ENCODE data around the gene JAM3.
"Not testable (repeated sequence)": the region's sequence is repeated elsewhere in the genome, so short reads cannot be mapped to it uniquely, and the experiment has no call there.

Gene JAM3

DNA sequence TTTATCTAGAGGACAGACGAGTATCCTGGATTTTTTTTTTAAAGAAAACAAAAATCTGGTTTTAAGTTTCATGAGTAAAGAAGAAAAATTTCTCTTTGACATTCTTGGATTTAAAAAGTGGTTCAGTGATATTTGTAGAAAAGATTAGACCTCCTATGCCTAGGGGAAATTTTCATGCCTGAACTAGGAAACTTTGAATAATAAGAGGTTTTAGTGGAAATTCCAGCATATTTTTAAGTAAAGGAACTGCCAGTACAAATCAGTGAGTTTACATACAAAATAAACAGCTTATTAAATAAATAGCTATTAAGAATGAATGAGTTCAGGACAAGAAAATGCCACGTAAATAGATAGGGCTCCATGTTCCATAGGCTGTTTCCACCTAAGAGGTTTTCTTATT, 17.5 kb downstream of the JAM3 start:
- no peak overlapping the region for H3K27ac Mint-ChIP-seq
- ATAC-seq = no peak
- no peak for DNase-seq
- H3K27me3 Mint-ChIP-seq = peaks cover 2% of the 10 kb centered on the region
- H3K9me3 Mint-ChIP-seq = no peaks in the 10 kb centered on the region
- peaks cover 2% of the 10 kb centered on the region for H3K4me1 Mint-ChIP-seq
- H3K36me3 Mint-ChIP-seq (ENCODE audit: low read depth) = peaks cover 10% of the 10 kb centered on the region
- no peak overlapping the region for H3K4me3 Mint-ChIP-seq

DNA sequence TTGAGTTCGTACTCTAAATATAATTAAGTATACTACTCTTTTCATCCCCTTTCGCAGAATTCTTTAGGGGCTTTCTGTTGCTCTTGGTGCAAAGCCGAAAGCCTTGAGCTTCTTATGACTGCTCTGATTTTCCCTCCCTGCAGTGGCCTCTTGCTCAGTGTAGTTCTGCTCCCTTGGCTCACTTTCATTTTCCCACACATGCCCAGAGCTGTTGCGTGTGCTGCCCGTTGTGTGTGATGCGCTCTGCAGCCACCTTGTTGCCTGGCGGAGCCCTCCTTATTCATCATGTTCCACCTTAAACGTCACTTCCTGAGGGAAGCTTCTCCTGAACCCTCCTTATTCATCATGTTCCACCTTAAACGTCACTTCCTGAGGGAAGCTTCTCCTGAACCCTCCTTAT, 23.1 kb downstream of the JAM3 start:
- peak; percentile 57 for ATAC-seq
- not testable (repeated sequence) for H3K4me3 Mint-ChIP-seq; H3K27ac Mint-ChIP-seq; H3K9me3 Mint-ChIP-seq; H3K27me3 Mint-ChIP-seq; H3K36me3 Mint-ChIP-seq (ENCODE audit: low read depth); DNase-seq
- peaks cover 14% of the 10 kb centered on the region for H3K4me1 Mint-ChIP-seq

DNA sequence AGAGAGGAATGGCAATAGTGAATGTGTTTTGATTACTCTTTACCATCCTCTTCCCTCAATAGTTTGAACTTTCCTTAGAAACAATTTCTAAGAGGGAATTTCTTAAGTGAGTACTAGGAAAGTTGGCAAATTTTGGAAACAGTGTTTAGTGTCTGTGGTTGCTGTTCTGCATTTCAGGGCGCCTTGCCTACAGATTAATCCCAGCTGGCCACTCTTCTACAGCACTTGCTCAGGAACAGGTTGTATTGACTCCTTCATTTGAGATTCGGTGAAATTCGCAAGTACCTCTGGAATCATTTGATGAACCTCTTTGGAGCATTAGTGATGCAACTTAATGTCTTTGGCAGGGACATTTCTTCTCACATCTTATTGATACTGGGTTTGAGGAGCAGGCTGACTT, 28.3 kb downstream of the JAM3 start:
- ATAC-seq (no peak), DNase-seq (no peak)
- Mint-ChIP-seq H3K36me3 (ENCODE audit: low read depth) (no peaks in the 10 kb centered on the region), H3K9me3 (no peaks in the 10 kb centered on the region), H3K4me3 (no peak overlapping the region), H3K4me1 (peaks cover 8% of the 10 kb centered on the region), H3K27ac (no peak overlapping the region), H3K27me3 (no peaks in the 10 kb centered on the region)

DNA sequence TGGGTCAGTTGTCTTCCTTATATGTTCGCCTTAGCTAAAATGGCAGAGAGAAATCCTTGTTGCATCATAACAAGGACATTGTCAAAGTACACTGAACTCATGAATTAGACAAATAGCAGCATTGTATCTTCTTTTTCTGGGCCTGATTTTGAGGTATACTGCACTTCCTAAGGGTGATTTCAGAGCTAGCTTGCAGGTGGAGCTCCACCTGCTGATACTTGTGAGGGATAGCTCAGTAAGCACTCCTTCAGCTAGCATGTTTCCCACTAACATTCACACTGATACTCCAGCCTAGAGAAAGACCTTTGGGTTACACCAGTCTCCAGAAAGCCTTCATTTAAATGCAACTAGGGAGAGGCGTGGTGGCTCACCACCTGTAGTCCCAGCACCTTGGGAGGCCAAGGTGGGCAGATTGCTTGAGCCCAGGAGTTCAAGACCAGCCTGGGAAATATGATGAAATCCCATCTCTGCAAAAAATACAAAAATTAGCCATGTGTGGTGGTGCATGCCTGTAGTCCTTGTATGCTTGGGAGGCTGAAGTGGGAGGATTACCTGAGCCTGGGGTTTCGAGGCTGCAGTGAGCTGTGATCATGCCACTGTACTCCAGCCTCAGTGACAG, 29.8 kb downstream of the JAM3 start:
- H3K27me3 Mint-ChIP-seq = no peaks in the 10 kb centered on the region
- H3K9me3 Mint-ChIP-seq = no peaks in the 10 kb centered on the region
- H3K36me3 Mint-ChIP-seq (ENCODE audit: low read depth) = no peaks in the 10 kb centered on the region
- DNase-seq (no peak), ATAC-seq (no peak)
- no peak overlapping the region for H3K27ac Mint-ChIP-seq
- H3K4me3 Mint-ChIP-seq = no peak overlapping the region
- no peaks in the 10 kb centered on the region for H3K4me1 Mint-ChIP-seq

DNA sequence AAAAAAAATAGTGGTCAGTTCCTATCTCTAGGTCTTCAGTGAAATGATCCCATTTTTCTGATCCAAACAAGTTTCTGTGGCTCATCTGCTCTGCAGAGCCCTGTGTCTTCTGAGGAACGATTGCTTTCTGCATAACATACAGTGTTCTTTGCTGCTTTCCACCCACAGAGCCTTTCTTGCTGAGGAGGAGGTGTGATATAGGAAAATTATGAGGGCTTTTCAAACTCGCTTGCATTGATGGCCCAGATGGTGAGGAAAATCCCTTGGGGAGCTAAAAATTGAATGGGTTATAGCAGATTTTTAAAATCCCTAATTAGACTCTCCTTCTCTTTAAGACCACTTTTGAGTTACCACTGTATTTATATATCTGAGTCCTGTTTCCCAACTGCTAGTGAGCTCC, 31.3 kb downstream of the JAM3 start:
- ATAC-seq (no peak), DNase-seq (no peak)
- Mint-ChIP-seq H3K27me3 (no peaks in the 10 kb centered on the region), H3K27ac (no peak overlapping the region), H3K4me1 (no peaks in the 10 kb centered on the region), H3K4me3 (no peak overlapping the region), H3K36me3 (ENCODE audit: low read depth) (no peaks in the 10 kb centered on the region), H3K9me3 (no peaks in the 10 kb centered on the region)

DNA sequence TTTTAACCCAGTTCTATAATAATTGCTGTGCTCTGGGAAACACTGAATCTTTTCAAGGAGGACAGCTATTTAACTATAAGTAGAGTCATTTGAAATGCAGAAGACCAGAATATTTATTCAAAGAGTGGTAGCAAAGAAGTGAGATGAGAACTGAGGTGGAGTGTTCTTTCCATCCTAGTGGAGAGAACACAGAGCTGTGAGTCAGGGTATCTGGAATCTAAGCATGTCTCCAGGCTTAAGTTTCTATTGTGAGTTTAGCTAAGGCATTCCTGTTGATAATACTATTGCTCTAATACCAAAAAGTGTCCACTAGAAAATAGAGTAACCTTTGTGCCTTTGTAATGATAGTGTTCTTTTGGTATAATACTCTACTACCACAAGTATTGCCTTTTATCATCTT, 32.4 kb downstream of the JAM3 start:
- no peak overlapping the region for H3K27ac Mint-ChIP-seq
- no peak overlapping the region for H3K4me3 Mint-ChIP-seq
- H3K4me1 Mint-ChIP-seq = no peaks in the 10 kb centered on the region
- no peaks in the 10 kb centered on the region for H3K9me3 Mint-ChIP-seq
- no peaks in the 10 kb centered on the region for H3K27me3 Mint-ChIP-seq
- no peaks in the 10 kb centered on the region for H3K36me3 Mint-ChIP-seq (ENCODE audit: low read depth)
- DNase-seq (no peak), ATAC-seq (no peak)

DNA sequence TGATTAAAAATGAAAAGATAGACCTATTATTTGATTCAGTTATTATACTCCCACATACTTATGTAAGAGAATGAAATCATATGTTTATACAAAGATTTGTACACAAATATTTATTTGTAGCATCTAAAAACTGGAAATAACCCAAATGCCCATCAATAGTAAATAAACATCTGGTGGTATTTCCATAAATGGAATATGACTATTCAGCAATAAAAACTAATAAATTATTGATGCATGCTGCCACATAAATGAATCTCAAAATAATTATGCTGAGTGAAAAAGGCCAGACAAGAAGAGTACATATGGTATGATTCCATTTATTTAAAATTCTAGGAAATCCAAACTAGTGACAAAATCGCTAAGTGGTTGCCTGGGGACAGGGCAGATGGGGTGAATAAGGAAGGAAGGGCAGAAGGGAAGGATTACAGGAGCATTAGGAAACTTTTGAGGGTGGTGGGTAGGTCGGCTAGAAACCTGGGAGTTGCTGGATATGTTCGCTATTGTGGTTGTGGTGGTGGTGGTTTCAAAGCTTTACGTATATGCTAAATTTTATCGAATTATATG, 41.5 kb downstream of the JAM3 start:
- DNase-seq = no peak

DNA sequence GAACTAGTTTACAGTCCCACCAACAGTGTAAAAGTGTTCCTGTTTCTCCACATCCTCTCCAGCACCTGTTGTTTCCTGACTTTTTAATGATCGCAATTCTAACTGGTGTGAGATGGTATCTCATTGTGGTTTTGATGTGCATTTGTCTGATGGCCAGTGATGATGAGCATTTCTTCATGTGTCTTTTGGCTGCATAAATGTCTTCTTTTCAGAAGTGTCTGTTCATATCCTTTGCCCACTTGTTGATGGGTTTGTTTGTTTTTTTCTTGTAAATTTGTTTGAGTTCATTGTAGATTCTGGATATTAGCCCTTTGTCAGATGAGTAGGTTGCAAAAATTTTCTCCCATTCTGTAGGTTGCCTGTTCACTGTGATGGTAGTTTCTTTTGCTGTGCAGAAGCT, 44.9 kb downstream of the JAM3 start:
- not testable (repeated sequence) for H3K9me3 Mint-ChIP-seq; H3K4me1 Mint-ChIP-seq; DNase-seq; ATAC-seq; H3K4me3 Mint-ChIP-seq; H3K27ac Mint-ChIP-seq; H3K36me3 Mint-ChIP-seq (ENCODE audit: low read depth); H3K27me3 Mint-ChIP-seq

More for the DNA sequence above, 41.5 kb downstream of the JAM3 start:
- H3K4me1 Mint-ChIP-seq = no peaks in the 10 kb centered on the region
- H3K36me3 Mint-ChIP-seq (ENCODE audit: low read depth) = peaks cover 12% of the 10 kb centered on the region
- H3K4me3 Mint-ChIP-seq = no peak overlapping the region
- H3K9me3 Mint-ChIP-seq = peaks cover 11% of the 10 kb centered on the region
- ATAC-seq = no peak
- H3K27ac Mint-ChIP-seq = no peak overlapping the region
- H3K27me3 Mint-ChIP-seq = no peaks in the 10 kb centered on the region

DNA sequence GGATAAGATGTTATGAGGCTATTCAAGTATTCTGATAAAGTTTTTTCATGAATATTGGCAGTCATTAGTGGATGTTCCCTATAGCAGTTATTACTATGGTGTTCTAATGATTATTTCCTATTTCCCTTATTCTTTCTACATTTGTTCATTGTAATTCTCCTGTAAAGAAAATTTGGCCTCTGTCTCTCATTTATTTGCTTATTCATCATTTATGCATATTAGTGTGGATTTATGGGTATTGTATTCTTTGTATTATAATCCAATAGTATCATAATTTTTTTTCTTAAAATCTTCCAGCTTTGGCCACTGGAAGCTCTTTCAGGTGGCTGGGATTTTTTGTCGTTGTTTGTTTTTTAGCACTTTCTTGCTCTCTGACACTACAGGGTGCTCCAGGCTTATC, 47.3 kb downstream of the JAM3 start:
- no peak for ATAC-seq
- peaks cover 5% of the 10 kb centered on the region for H3K4me1 Mint-ChIP-seq
- H3K36me3 Mint-ChIP-seq (ENCODE audit: low read depth) = peaks cover 6% of the 10 kb centered on the region
- no peak for DNase-seq
- no peak overlapping the region for H3K27ac Mint-ChIP-seq
- no peaks in the 10 kb centered on the region for H3K9me3 Mint-ChIP-seq
- H3K27me3 Mint-ChIP-seq = peaks cover 3% of the 10 kb centered on the region
- no peak overlapping the region for H3K4me3 Mint-ChIP-seq

DNA sequence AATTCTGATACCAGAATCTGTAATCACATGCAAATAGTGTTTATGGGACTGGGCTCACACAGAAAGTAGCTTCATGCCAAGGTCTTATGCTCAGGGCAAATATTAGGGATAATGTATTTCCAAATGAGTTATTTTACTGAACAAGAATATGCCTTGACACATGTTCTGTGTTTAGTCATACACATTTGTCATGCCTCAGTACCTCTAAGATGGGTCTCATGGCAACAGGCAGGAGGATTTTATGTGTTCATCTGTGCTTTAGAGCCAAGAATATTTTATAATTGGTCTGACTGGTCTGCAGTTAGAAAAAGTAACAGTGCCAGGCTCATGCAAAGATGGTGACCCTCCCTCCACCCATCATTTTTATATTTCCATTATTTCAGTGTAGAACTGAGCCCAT, 49.1 kb downstream of the JAM3 start:
- no peak for DNase-seq
- ATAC-seq = no peak
- Mint-ChIP-seq H3K4me1 (peaks cover 5% of the 10 kb centered on the region), H3K4me3 (no peak overlapping the region), H3K27ac (no peak overlapping the region), H3K9me3 (no peaks in the 10 kb centered on the region), H3K27me3 (peaks cover 9% of the 10 kb centered on the region), H3K36me3 (ENCODE audit: low read depth) (no peaks in the 10 kb centered on the region)

DNA sequence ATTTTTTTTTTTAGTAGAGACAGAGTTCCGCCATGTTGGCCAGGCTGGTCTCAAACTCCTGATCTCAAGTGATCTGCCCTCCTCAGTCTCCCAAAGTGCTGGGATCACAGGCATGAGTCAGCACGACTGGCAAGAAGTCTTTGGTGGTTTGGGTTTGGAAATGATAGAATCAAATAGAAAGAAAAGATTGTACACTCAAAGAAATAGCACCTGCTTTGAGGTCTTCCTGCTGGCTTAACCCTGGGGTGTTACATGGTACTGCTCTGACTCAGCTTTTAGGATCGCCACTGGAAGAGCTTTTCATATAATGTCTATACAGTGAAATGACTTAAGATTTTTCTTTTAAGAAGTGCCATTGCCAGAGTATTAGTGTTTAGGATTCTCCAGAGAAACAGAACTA, 50.2 kb downstream of the JAM3 start:
- no peaks in the 10 kb centered on the region for H3K9me3 Mint-ChIP-seq
- no peak overlapping the region for H3K27ac Mint-ChIP-seq
- H3K4me1 Mint-ChIP-seq = peaks cover 5% of the 10 kb centered on the region
- DNase-seq = no peak
- H3K36me3 Mint-ChIP-seq (ENCODE audit: low read depth) = no peaks in the 10 kb centered on the region
- ATAC-seq = peak; percentile 24
- H3K27me3 Mint-ChIP-seq = peaks cover 19% of the 10 kb centered on the region
- no peak overlapping the region for H3K4me3 Mint-ChIP-seq

DNA sequence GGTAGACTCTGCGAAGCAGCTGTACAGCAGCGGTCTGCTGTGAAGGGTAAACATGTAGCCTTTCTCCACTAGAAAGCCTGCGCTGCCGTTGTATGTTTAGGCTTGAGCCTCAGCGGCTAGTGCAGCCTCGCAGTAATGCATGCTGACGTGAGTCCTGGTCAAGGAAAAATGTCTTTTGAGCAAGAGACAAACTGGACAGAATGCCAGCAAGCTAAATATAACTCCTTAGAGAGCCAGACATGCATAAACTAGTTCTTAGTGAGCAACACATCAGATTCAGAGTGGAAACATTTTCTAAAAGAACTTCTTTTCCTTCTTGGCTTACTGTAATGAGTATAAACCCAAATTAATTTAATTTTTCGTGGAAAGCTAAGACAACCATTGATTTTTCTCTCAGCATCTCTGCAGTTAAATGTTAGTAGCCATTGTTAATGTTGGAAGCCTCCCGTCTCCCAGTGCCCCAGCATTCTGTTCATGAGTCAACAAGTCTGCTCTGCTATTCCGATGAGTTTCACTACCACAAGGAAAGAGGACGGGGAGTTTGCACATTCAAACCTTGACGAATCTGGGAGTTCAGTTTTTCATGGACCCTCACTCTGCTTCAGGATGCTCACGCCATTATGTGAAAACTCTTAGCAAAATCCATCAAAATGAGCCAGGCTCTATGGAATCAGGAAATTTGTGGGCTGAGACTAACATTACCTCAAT, 51.4 kb downstream of the JAM3 start:
- no peak for ATAC-seq
- Mint-ChIP-seq H3K36me3 (ENCODE audit: low read depth) (peaks cover 2% of the 10 kb centered on the region), H3K4me1 (peaks cover 8% of the 10 kb centered on the region), H3K27me3 (peaks cover 27% of the 10 kb centered on the region), H3K27ac (no peak overlapping the region), H3K4me3 (no peak overlapping the region), H3K9me3 (no peaks in the 10 kb centered on the region)
- no peak for DNase-seq

DNA sequence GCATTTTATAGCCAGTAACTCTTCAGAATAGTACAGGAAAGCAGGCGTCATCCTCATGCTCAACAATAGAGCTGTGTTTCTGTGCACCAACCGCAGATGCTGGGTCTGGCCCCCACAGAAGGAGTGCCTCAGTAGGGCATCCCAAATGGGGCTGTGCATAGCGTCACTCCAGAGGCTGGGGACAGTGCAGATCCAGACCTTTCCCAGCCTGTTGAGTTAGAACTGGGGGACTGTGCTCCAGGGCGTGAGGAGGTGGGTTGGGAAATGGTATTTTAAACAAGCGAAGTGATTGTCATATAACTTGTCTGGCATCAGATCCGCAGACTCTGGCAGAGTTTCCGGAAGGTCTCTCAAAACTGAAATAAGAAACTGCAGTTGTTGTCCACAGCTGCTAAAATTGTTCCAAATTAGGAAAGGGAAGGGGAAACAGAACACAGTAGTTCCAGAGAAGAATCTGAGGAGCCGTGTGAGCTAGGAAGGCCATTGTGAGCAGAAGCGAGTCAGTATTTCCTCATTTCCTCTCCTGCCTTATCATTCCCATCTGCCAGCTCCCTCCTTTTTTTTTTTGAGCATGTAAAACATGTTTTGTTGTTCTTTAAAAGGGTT, 52.2 kb downstream of the JAM3 start:
- peaks cover 3% of the 10 kb centered on the region for H3K36me3 Mint-ChIP-seq (ENCODE audit: low read depth)
- H3K9me3 Mint-ChIP-seq = no peaks in the 10 kb centered on the region
- ATAC-seq (no peak), DNase-seq (no peak)
- H3K27me3 Mint-ChIP-seq = peaks cover 34% of the 10 kb centered on the region
- no peak overlapping the region for H3K4me3 Mint-ChIP-seq
- no peak overlapping the region for H3K27ac Mint-ChIP-seq
- peaks cover 14% of the 10 kb centered on the region for H3K4me1 Mint-ChIP-seq

DNA sequence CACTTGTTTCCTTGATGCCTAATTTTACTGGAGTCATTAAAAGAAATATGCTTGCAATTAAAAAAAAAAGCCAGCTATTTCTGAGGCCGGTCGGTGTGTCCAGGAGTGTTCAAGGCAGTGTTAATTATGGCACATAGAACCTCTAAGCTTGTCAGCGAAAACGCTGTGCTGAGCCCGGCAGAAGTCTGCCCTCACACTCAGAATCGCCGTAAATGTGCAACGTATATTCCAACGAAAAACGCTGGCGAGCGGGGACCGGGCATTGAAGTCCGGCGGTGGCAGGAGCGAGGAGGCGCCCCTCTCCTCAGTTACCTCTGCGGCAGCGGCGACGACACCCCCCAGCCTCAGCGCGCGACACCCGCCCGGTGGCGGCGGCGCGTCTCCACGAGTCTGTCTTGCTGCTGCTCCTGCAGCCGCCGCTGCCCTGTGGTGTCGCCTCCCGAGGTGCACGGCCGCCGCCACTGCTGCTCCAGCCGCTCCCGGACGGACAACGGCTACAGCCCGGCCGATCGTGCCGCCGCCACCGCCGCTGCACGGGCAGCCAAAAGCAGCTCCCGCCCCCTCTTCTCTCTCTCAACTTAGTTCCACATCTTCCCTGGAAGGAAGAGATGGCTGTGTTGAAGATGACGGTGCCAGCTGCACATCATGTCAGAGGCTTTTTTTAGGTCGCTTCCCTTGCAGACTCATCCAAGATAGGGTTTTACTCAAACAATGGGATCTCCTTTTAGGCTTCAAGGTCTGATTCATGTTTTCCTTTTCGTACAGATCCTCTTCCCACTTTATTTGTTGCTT, 56.0 kb downstream of the JAM3 start:
- no peaks in the 10 kb centered on the region for H3K9me3 Mint-ChIP-seq
- H3K27ac Mint-ChIP-seq = no peak overlapping the region
- peaks cover 14% of the 10 kb centered on the region for H3K4me1 Mint-ChIP-seq
- peaks cover 36% of the 10 kb centered on the region for H3K27me3 Mint-ChIP-seq
- H3K36me3 Mint-ChIP-seq (ENCODE audit: low read depth) = peaks cover 4% of the 10 kb centered on the region
- DNase-seq (peak; percentile 10), ATAC-seq (peak; percentile 66)
- H3K4me3 Mint-ChIP-seq = peak overlapping the region; percentile 52
